HCT116 (cell line): ENCODE data around the gene CDR2L. TPM values are rescaled to one million over a fixed set of nuclear protein-coding genes. Genes with fewer than 3 reads are reported as not detected.

Experiments
- ATAC-seq: fragments of 200-7000 bp; cut with Tn5 transposase; 2 replicates; pipeline ENCODE4 v1.9.1; 2020; ENCODE audit warnings: mild to moderate bottlenecking, moderate library complexity
- BruUV-seq: library from RNA; stranded (reverse); fragments of 400-500 nt; replicated peaks from 2 replicates; lab custom pipeline; 2021; lab: Mats Ljungman, UMichigan
- CTCF ChIA-PET: fragments of 300-600 bp; sonication (Branson Sonifier 250); formaldehyde crosslinking; loops from one replicate; lab custom pipeline; 2021; ENCODE audit warnings: antibody characterized with exemption; lab: Charles Lee
- POLR2A ChIA-PET: fragments of 300-600, 350-600 bp; sonication (Branson Sonifier 250); formaldehyde crosslinking; loops from one replicate; lab custom pipeline; 2021; ENCODE audit warnings: antibody characterized with exemption; lab: Charles Lee
- RAD21 ChIA-PET, 2 experiments: fragments of 300-600 bp; sonication (Branson Sonifier 250); formaldehyde crosslinking; loops; one replicate each; lab custom pipeline; 2023; ENCODE audit warnings: low total read pairs in 2 of 2; ENCODE audit not compliant: uncharacterized antibody in 2 of 2, unreplicated experiment in 2 of 2, low non-redundant PET in 1 of 2; lab: Charles Lee
- DNase-seq: peaks from one replicate; pipeline ENCODE4 v3.0.0-alpha.2; 2010; ENCODE audit warnings: low read depth, low spot score
- H2AFZ ChIP-seq: fragments of 200-600 bp; shearing (Covaris generic), sonication (generic); 2 replicates; pipeline ENCODE4 v1.6.1; 2017; ENCODE audit warnings: low read depth, mixed run types, mixed read lengths, antibody characterized with exemption, low read length; ENCODE audit not compliant: poor library complexity, severe bottlenecking
- H3K27ac ChIP-seq: 2 replicates; pipeline ENCODE4 v1.5.1; 2012; ENCODE audit warnings: low read depth, low read length
- H3K27me3 ChIP-seq: fragments of 200-600 bp; sonication (generic); 2 replicates; pipeline ENCODE4 v1.6.1; 2016; ENCODE audit warnings: mixed run types, low read length, mixed read lengths; ENCODE audit not compliant: insufficient read depth
- H3K36me3 ChIP-seq, 2 experiments: fragments of 200-500 bp in 1 of 2; fragments of 200-600 bp in 1 of 2; sonication (Bioruptor generic) in 1 of 2; sonication (generic) in 1 of 2; 2 replicates each; pipeline versions ENCODE4 v1.5.1 to v1.6.1; 2014 to 2016; ENCODE audit warnings: low read length in 2 of 2, inconsistent platforms in 1 of 2, mixed read lengths in 1 of 2, mixed run types in 1 of 2; ENCODE audit not compliant: insufficient read depth in 2 of 2, control insufficient read depth in 1 of 2
- H3K4me1 ChIP-seq, 2 experiments: fragments of 200-600 bp in 1 of 2; sonication (generic) in 1 of 2; 2 replicates each; pipeline versions ENCODE4 v1.5.1 to v1.6.1; 2012 to 2017; ENCODE audit warnings: low read length in 2 of 2, inconsistent platforms in 1 of 2, mild to moderate bottlenecking in 1 of 2, mixed read lengths in 1 of 2, mixed run types in 1 of 2, moderate library complexity in 1 of 2; ENCODE audit not compliant: insufficient read depth in 2 of 2, control insufficient read depth in 1 of 2
- H3K4me2 ChIP-seq: fragments of 200-600 bp; sonication (generic); 2 replicates; pipeline ENCODE4 v1.6.1; 2017; ENCODE audit warnings: mixed run types, low read length, mixed read lengths
- H3K4me3 ChIP-seq, 2 experiments: fragments of 200-600 bp in 1 of 2; sonication (generic) in 1 of 2; replicated peaks in 1 of 2; 2 replicates each; pipeline ENCODE4 v1.5.1; 2011 to 2016; ENCODE audit warnings: low read length in 2 of 2, control low read depth in 1 of 2, low read depth in 1 of 2, mild to moderate bottlenecking in 1 of 2, mixed read lengths in 1 of 2, mixed run types in 1 of 2
- H3K79me2 ChIP-seq: fragments of 200-600 bp; sonication (generic); 2 replicates; pipeline ENCODE4 v1.6.1; 2017; ENCODE audit warnings: mild to moderate bottlenecking, mixed run types, low read length, moderate library complexity, mixed read lengths; ENCODE audit not compliant: insufficient read depth
- H3K9ac ChIP-seq: fragments of 200-600 bp; sonication (generic); 2 replicates; pipeline ENCODE4 v1.6.1; 2016; ENCODE audit warnings: low read length, mixed read lengths
- H3K9me2 ChIP-seq: fragments of 200-600 bp; sonication (generic), shearing (Covaris generic); 2 replicates; pipeline ENCODE4 v1.6.1; 2017; ENCODE audit warnings: mixed run types, mild to moderate bottlenecking, moderate library complexity; ENCODE audit not compliant: insufficient read depth
- H3K9me3 ChIP-seq, 2 experiments: fragments of 200-500 bp in 1 of 2; fragments of 200-600 bp in 1 of 2; sonication (Bioruptor generic) in 1 of 2; sonication (generic) in 1 of 2; 2 replicates each; pipeline ENCODE4 v1.6.1; 2014 to 2017; ENCODE audit warnings: low read length in 2 of 2, mixed read lengths in 2 of 2, inconsistent platforms in 1 of 2, low read depth in 1 of 2, mild to moderate bottlenecking in 1 of 2, mixed run types in 1 of 2, moderate library complexity in 1 of 2; ENCODE audit not compliant: control insufficient read depth in 1 of 2, insufficient read depth in 1 of 2
- H4K20me1 ChIP-seq: fragments of 200-600 bp; sonication (generic), shearing (Covaris generic); 2 replicates; pipeline ENCODE4 v1.6.1; 2017; ENCODE audit warnings: mixed run types, mild to moderate bottlenecking, moderate library complexity; ENCODE audit not compliant: insufficient read depth
- ATF3 ChIP-seq: IDR thresholded peaks from 2 replicates; pipeline ENCODE4 v1.6.1; 2012
- CBX3 ChIP-seq: IDR thresholded peaks from 2 replicates; pipeline ENCODE4 v1.6.1; 2012; ENCODE audit warnings: low read depth
- CTCF ChIP-seq, 3 experiments: fragments of 200-600 bp in 1 of 3; sonication (generic) in 1 of 3; IDR thresholded peaks in 2 of 3; conservative IDR thresholded peaks in 1 of 3; 2 replicates each; pipeline ENCODE4 v1.5.1; 2012 to 2017; ENCODE audit warnings: low read depth in 2 of 3, low read length in 2 of 3, antibody characterized with exemption in 1 of 3, borderline replicate concordance in 1 of 3, control low read depth in 1 of 3, mild to moderate bottlenecking in 1 of 3, mixed read lengths in 1 of 3, mixed run types in 1 of 3, moderate library complexity in 1 of 3; ENCODE audit not compliant: insufficient read depth in 1 of 3
- EGR1 ChIP-seq: IDR thresholded peaks from 2 replicates; pipeline ENCODE4 v1.6.1; 2012; ENCODE audit warnings: low read depth
- ELF1 ChIP-seq: IDR thresholded peaks from 2 replicates; pipeline ENCODE4 v1.6.1; 2012; ENCODE audit warnings: low read depth, borderline replicate concordance
- EZH2 ChIP-seq: fragments of 200-600 bp; sonication (generic); IDR thresholded peaks from 2 replicates; pipeline ENCODE4 v1.6.1; 2017; ENCODE audit warnings: antibody characterized with exemption, mixed run types
- EZH2phosphoT487 ChIP-seq: fragments of 200-600 bp; IDR thresholded peaks from 2 replicates; pipeline ENCODE4 v1.6.1; 2018; ENCODE audit warnings: antibody characterized with exemption, borderline replicate concordance
- FOSL1 ChIP-seq: IDR thresholded peaks from 2 replicates; pipeline ENCODE4 v1.6.1; 2012; ENCODE audit warnings: low read depth
- JUND ChIP-seq: IDR thresholded peaks from 2 replicates; pipeline ENCODE4 v1.6.1; 2012
- MAX ChIP-seq: IDR thresholded peaks from 2 replicates; pipeline ENCODE4 v1.6.1; 2012
- POLR2AphosphoS5 ChIP-seq: IDR thresholded peaks from 2 replicates; pipeline ENCODE4 v1.6.1; 2011; ENCODE audit warnings: mild to moderate bottlenecking, low read depth, low read length, moderate library complexity
- SIN3A ChIP-seq: IDR thresholded peaks from 2 replicates; pipeline ENCODE4 v1.6.1; 2012; ENCODE audit warnings: low read depth
- SP1 ChIP-seq: IDR thresholded peaks from 2 replicates; pipeline ENCODE4 v1.6.1; 2012; ENCODE audit warnings: low read depth
- SRF ChIP-seq: IDR thresholded peaks from 2 replicates; pipeline ENCODE4 v1.6.1; 2012; ENCODE audit warnings: low read depth
- TCF7L2 ChIP-seq: IDR thresholded peaks from 2 replicates; pipeline ENCODE4 v1.7.0; 2011; ENCODE audit warnings: borderline replicate concordance, inconsistent platforms; ENCODE audit not compliant: insufficient read depth, insufficient read length; ENCODE audit errors: extremely low read depth
- ZBTB33 ChIP-seq: IDR thresholded peaks from 2 replicates; pipeline ENCODE4 v1.6.1; 2011; ENCODE audit warnings: mild to moderate bottlenecking, low read length, moderate library complexity; ENCODE audit not compliant: insufficient replicate concordance; ENCODE audit errors: extremely low read depth
- ZNF274 ChIP-seq: fragments of 200-500 bp; sonication (Bioruptor generic); IDR thresholded peaks from 2 replicates; pipeline ENCODE4 v1.6.1; 2014; ENCODE audit warnings: mild to moderate bottlenecking, low read depth, low read length, inconsistent platforms
- intact Hi-C: fragments of 100-400 bp; cut with micrococcal nuclease; formaldehyde crosslinking; loops from 2 replicates; pipeline ENCODE4 v1.10.0; 2022
- total RNA-seq: library from RNA; stranded (reverse); gene quantifications from one replicate; pipeline ENCODE4 v1.2.1, GENCODE V29; 2021; ENCODE audit not compliant: unreplicated experiment

Gene CDR2L
- total RNA-seq, 1 experiment from 2014 or later: 26.5 TPM

GRCh38 chr17:75011401-75012095 lies 24.1 kb downstream of the CDR2L start:
- Histone ChIP-seq H3K79me2 (peaks cover 31% of the 10 kb centered on the region), H3K4me1 (peaks cover 11 to 19% of the 10 kb centered on the region in 2 experiments), H3K9me2 (no peaks in the 10 kb centered on the region), H3K27me3 (no peaks in the 10 kb centered on the region), H4K20me1 (no peaks in the 10 kb centered on the region), H3K4me3 (peak overlapping the region; percentile 83 to 95), H3K4me2 (peak overlapping the region; percentile 85), H3K9me3 (no peaks in the 10 kb centered on the region), H3K36me3 (peaks cover 0 to 2% of the 10 kb centered on the region in 2 experiments; a peak in 1 of 4 replicates), H2AFZ (no peak overlapping the region), H3K27ac (peak overlapping the region; percentile 76), H3K9ac (peak overlapping the region; percentile 79)
- BruUV-seq: no TSS peak
- ATAC-seq (0 out of 2 replicates have a peak, but pooled peaks have one; percentile 0), DNase-seq (no peak)
- RAD21 ChIA-PET: interaction anchor here in 1 of 2 experiments (0.6 to 1.6 kb wide), 2 partner anchors 23 to 50 kb away, joined by 3 to 7 read pairs; no protein-coding TSS in a partner anchor
- POLR2A ChIA-PET: interaction anchor here (1.0 to 3.2 kb wide), 9 partner anchors 12 to 195 kb away, joined by 3 to 15 read pairs (median 5); partner anchors contain the start of genes CDR2L and SLC16A5
- CTCF ChIA-PET: interaction anchor here (0.6 to 3.8 kb wide), 10 partner anchors 13 to 1669 kb away, joined by 3 to 35 read pairs (median 6); partner anchors contain the start of gene CDR2L
- intact Hi-C loops: loop anchor here (1.0 kb wide), 1 partner anchor 50 kb away; no protein-coding TSS in a partner anchor
- TF ChIP-seq EZH2phosphoT487 (no peak), POLR2AphosphoS5 (no peak), ZBTB33 (no peak), TCF7L2 (no peak), FOSL1 (no peak), ZNF274 (no peak), EGR1 (no peak), CBX3 (no peak), SRF (no peak), EZH2 (no peak), SIN3A (no peak), CTCF (IDR thresholded peaks at IDR 0.05 in 2 of 3, conservative IDR thresholded peaks at IDR 0.05 in 1 of 3; ENCODE audit: borderline replicate concordance in 1 of 3, insufficient read depth in 1 of 3, low read depth in 2 of 3, low read length in 2 of 3) (no peak), MAX (no peak), SP1 (no peak), ELF1 (no peak), ATF3 (no peak), JUND (no peak)
